ENCODE data around the gene USP31. TPM values are rescaled to one million over a fixed set of nuclear protein-coding genes. Genes with fewer than 3 reads are reported as not detected.
A peak's percentile ranks its signal among the peaks of the same experiment; 100 is the strongest.

Gene USP31
- total and polyA plus RNA-seq, 2 of the 13 experiments (the other 11 are each of a cell fraction or from before 2014, with no cell fraction given) = 22.5 to 23.3 TPM

- TF ChIP-seq ARHGAP35 (CRISPR knock-in tag; IDR thresholded peaks at IDR 0.05; ENCODE audit: borderline replicate concordance) (peak; percentile 91), ZNF740 (CRISPR knock-in tag; IDR thresholded peaks at IDR 0.05) (peak; percentile 6; the same call in 1 of the 2 replicates), HIC2 (CRISPR knock-in tag; IDR thresholded peaks at IDR 0.05; ENCODE audit: low read depth) (no peak), ZNF773 (CRISPR knock-in tag; IDR thresholded peaks at IDR 0.05; ENCODE audit: borderline replicate concordance) (0 out of 2 replicates have a peak, but pooled peaks have one; percentile 81), ARNT2 (CRISPR knock-in tag; IDR thresholded peaks at IDR 0.05; ENCODE audit: low read depth) (peak; percentile 61; the same call in 1 of the 2 replicates), THRA (CRISPR knock-in tag; IDR thresholded peaks at IDR 0.05; ENCODE audit: borderline replicate concordance) (peak; percentile 95), GFI1 (CRISPR knock-in tag; IDR thresholded peaks at IDR 0.05; ENCODE audit: borderline replicate concordance) (0 out of 2 replicates have a peak, but pooled peaks have one; percentile 44), SP2 (CRISPR knock-in tag; IDR thresholded peaks at IDR 0.05) (no peak), ZNF230 (CRISPR knock-in tag; IDR thresholded peaks at IDR 0.05) (peak; percentile 58; the same call in 1 of the 2 replicates), FOXC1 (CRISPR knock-in tag; IDR thresholded peaks at IDR 0.05; ENCODE audit: borderline replicate concordance) (no peak; the same call in none of the 2 replicates), TBX3 (IDR thresholded peaks at IDR 0.05; ENCODE audit: borderline replicate concordance) (no peak), ZNF343 (CRISPR knock-in tag; IDR thresholded peaks at IDR 0.05) (peak; percentile 84), THAP11 (CRISPR knock-in tag; IDR thresholded peaks at IDR 0.05) (peak; percentile 63; the same call in 1 of the 2 replicates), RFX3 (CRISPR knock-in tag; IDR thresholded peaks at IDR 0.05) (no peak)
- TF ChIP-seq, protein P1, sequence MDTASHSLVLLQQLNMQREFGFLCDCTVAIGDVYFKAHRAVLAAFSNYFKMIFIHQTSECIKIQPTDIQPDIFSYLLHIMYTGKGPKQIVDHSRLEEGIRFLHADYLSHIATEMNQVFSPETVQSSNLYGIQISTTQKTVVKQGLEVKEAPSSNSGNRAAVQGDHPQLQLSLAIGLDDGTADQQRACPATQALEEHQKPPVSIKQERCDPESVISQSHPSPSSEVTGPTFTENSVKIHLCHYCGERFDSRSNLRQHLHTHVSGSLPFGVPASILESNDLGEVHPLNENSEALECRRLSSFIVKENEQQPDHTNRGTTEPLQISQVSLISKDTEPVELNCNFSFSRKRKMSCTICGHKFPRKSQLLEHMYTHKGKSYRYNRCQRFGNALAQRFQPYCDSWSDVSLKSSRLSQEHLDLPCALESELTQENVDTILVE (CRISPR knock-in tag; IDR thresholded peaks at IDR 0.05) = peak; percentile 88; the same call in 1 of the 2 replicates
- TF ChIP-seq, protein P2, sequence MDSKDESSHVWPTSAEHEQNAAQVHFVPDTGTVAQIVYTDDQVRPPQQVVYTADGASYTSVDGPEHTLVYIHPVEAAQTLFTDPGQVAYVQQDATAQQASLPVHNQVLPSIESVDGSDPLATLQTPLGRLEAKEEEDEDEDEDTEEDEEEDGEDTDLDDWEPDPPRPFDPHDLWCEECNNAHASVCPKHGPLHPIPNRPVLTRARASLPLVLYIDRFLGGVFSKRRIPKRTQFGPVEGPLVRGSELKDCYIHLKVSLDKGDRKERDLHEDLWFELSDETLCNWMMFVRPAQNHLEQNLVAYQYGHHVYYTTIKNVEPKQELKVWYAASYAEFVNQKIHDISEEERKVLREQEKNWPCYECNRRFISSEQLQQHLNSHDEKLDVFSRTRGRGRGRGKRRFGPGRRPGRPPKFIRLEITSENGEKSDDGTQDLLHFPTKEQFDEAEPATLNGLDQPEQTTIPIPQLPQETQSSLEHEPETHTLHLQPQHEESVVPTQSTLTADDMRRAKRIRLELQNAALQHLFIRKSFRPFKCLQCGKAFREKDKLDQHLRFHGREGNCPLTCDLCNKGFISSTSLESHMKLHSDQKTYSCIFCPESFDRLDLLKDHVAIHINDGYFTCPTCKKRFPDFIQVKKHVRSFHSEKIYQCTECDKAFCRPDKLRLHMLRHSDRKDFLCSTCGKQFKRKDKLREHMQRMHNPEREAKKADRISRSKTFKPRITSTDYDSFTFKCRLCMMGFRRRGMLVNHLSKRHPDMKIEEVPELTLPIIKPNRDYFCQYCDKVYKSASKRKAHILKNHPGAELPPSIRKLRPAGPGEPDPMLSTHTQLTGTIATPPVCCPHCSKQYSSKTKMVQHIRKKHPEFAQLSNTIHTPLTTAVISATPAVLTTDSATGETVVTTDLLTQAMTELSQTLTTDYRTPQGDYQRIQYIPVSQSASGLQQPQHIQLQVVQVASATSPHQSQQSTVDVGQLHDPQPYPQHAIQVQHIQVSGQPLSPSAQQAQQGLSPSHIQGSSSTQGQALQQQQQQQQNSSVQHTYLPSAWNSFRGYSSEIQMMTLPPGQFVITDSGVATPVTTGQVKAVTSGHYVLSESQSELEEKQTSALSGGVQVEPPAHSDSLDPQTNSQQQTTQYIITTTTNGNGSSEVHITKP (CRISPR knock-in tag; IDR thresholded peaks at IDR 0.05; ENCODE audit: low read depth) = no peak
- TF ChIP-seq, protein P3, sequence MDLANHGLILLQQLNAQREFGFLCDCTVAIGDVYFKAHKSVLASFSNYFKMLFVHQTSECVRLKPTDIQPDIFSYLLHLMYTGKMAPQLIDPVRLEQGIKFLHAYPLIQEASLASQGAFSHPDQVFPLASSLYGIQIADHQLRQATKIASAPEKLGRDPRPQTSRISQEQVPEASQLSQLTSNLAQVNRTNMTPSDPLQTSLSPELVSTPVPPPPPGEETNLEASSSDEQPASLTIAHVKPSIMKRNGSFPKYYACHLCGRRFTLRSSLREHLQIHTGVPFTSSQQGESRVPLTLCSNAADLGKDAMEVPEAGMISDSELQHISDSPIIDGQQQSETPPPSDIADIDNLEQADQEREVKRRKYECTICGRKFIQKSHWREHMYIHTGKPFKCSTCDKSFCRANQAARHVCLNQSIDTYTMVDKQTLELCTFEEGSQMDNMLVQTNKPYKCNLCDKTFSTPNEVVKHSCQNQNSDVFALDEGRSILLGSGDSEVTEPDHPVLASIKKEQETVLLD (CRISPR knock-in tag; IDR thresholded peaks at IDR 0.05; ENCODE audit: low read depth) = peak; percentile 90
Measured at GRCh38 chr16:23148513-23149266, 562 bp downstream of the USP31 start (continued).

Data from HepG2 (cell line).